Bladder microvascular endothelial cell (primary cell): ENCODE measurements around the gene NUDT16. TPM values are rescaled to one million over a fixed set of nuclear protein-coding genes. Genes with fewer than 3 reads are reported as not detected.

Experiments used
- total RNA-seq: library from RNA; depleted of rRNA; stranded (reverse); fragments of >200 nt; gene quantifications from 2 replicates; pipeline ENCODE4 v1.2.3, GENCODE V29; 2014

NUDT16 gene
- total RNA-seq = 10.2 and 13.1 TPM in 2 replicates

GRCh38 chr3:131381445-131382291, at the start of gene NUDT16:
Gene NUDT16, plus strand, starts transcription at chr3:131381774. Its CDS starts 31 bp downstream, at chr3:131381805.

Other genes starting within 250 kb of the NUDT16 start
- gene MRPL3, start 121.2 kb downstream of the NUDT16 start, total RNA-seq = 40.2 and 56.7 TPM in 2 replicates